Esophagus muscularis mucosa (tissue), 4 donors: ENCODE measurements around the gene CXCL5.

ENCODE experiments used
- CTCF ChIP-seq, 3 experiments: fragments of 200-600 bp in 2 of 3; fragments of 450-650 bp in 1 of 3; sonication (generic) in 2 of 3; IDR thresholded peaks; one replicate each; pipeline ENCODE4 v1.5.1; 2017 to 2019; ENCODE audit warnings: antibody characterized with exemption in 3 of 3, mild to moderate bottlenecking in 2 of 3, moderate library complexity in 1 of 3
- EP300 ChIP-seq: sonication (generic); formaldehyde crosslinking; IDR thresholded peaks from one replicate; pipeline ENCODE4 v1.6.1; 2017; ENCODE audit warnings: antibody characterized with exemption
- POLR2A ChIP-seq: fragments of 450-650 bp; IDR thresholded peaks from one replicate; pipeline ENCODE4 v1.6.1; 2017; ENCODE audit warnings: antibody characterized with exemption, moderate library complexity, mild to moderate bottlenecking, low read depth
- POLR2AphosphoS5 ChIP-seq, 2 donors: sonication (generic); formaldehyde crosslinking; IDR thresholded peaks; one replicate each; pipeline ENCODE4 v1.6.1; 2017; ENCODE audit warnings: antibody characterized with exemption in 2 of 2

GRCh38 chr4:73984736-73985527 lies 13.5 kb downstream of the CXCL5 start:
- TF ChIP-seq CTCF (IDR thresholded peaks at IDR 0.05) (no peak), EP300 (no peak), POLR2A (no peak), POLR2AphosphoS5 (IDR thresholded peaks at IDR 0.05) (no peak)
